ENCODE results near the gene SUZ12. TPM values are rescaled to one million over a fixed set of nuclear protein-coding genes. Genes with fewer than 3 reads are reported as not detected.
A peak's percentile ranks its signal among the peaks of the same experiment; 100 is the strongest.
"Not testable (repeated sequence)": the region's sequence is repeated elsewhere in the genome, so short reads cannot be mapped to it uniquely, and the experiment has no call there.

Gene SUZ12
- total RNA-seq, 2 donors from 2014 or later = 49.5 to 65.9 TPM

DNA sequence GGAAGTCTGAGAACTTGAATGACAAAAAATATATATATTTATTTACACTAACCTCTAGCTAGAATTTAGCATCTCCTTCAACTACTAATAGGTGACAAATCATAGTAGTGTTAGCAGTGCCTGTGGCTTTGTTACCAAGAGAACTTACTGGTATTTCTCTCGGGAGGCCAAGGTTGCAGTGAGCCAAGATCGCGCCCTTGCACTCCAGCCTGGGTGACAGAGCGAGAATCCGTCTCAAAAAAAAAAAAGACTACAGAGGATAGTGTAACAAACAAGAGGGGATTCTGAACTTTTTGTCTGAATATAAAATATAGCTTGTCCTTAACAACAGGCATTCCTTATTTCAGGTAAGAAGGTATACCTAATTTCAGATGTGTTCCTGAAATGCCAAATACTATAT, 1.3 kb upstream of the SUZ12 start:
- Mint-ChIP-seq H3K27ac (peak overlapping the region; percentile 50 to 90), H3K9me3 (no peaks in the 10 kb centered on the region), H3K36me3 (peaks cover 0 to 8% of the 10 kb centered on the region in 2 donors)
- DNase-seq (ENCODE audit: low spot score in 2 of 2) = no peak
- ATAC-seq = no peak

DNA sequence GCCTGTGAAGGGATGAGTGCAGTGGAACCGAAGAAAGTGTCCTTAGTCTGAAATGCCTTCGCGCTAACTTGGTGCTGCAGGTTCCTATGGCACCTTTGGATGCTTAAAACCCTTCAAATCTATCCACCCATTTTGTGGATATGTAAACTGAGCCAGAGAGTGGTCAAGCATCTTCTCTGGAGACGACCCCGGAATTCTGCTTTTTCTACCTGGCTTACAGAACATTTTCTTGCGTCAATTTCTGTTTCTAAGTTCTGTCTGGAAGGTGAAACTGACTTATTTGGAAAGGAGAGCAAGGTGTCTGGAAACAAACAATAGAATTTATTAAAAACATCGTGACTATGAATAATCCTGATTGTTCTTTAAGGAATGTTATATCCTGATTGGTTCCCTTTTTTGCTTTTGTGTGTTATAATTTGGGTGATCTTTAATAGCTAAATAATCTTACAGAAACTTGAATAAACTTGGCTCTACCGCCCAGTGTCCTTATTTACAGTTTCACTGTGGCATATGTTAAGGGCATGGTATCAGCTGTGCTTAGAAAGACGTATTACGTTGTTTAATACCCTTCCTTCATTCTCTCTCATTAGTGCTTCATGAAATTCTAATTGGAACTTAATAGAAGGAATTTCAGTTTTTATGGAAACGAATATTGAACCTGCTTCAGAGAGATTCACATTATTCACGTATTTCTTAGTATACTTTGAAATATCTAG, 1.3 kb downstream of the SUZ12 start:
- peaks cover 0 to 14% of the 10 kb centered on the region in 2 donors for H3K36me3 Mint-ChIP-seq
- not testable (repeated sequence) for ATAC-seq

DNA sequence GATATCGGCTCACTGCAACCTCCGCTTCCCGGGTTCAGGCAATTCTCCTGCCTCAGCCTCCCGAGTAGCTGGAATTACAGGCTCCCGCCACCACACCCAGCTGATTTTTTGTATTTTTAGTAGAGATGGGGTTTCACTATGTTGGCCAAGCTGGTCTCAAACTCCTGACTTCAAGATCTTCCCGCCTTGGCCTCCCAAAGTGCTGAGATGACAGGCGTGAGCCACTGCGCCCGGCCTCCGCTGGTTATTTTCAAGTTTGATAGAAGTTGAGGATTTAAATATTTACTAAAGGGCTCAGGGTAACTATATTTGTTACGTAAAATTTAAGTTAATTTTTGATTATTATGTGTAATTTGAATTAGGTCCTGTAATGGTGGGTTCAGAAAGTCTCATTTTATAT, 5.1 kb downstream of the SUZ12 start:
- Mint-ChIP-seq H3K27ac (peak overlapping the region in 1 of 2 donors; percentile 85), H3K36me3 (peaks cover 0 to 24% of the 10 kb centered on the region in 2 donors)
- not testable (repeated sequence) for H3K9me3 Mint-ChIP-seq; DNase-seq (ENCODE audit: low spot score in 2 of 2); ATAC-seq

More for the DNA sequence above, 1.3 kb downstream of the SUZ12 start:
- not testable (repeated sequence) for H3K9me3 Mint-ChIP-seq; DNase-seq (ENCODE audit: low spot score in 2 of 2)
- H3K27ac Mint-ChIP-seq = peak overlapping the region; percentile 71 to 82

DNA sequence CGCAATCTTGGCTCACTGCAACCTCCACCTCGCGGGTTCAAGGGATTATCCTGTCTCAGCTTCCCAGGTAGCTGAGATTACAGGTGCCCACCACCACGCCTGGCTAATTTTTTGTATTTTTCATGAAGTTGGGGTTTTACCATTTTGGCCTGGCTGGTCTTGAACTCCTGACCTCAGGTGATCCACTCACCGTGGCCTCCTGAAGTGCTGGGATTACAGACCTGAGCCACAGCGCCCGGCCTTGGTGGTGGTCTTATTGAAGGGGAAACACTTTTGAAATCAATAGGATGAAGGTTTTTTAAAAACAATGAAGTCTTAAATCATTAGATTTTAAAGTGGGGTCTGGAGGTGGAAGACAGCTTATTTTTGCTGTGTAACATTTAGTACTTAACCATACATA, 5.6 kb downstream of the SUZ12 start:
- Mint-ChIP-seq H3K36me3 (peaks cover 0 to 27% of the 10 kb centered on the region in 2 donors), H3K27ac (peak overlapping the region in 1 of 2 donors; percentile 85)
- not testable (repeated sequence) for H3K9me3 Mint-ChIP-seq; ATAC-seq; DNase-seq (ENCODE audit: low spot score in 2 of 2)

DNA sequence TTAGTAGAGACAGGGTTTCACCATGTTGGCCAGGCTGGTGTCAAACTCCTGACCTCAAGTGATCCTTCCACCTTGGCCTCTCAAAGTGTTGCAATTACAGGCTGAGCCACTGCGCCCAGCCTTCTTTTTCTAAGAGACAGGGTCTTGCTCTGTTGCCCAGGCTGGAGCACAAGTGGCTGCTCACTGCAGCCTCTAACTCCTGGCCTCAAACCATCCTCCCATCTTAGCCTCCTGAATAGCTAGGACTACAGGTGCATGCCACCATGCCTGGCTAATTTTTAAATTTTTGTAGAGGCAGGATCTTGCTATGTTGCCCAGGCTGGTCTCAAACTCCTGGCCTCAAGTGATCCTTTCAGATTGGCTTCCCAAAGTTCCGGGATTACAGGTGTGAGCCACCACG, 15.1 kb downstream of the SUZ12 start:
- ATAC-seq = not testable (repeated sequence)

DNA sequence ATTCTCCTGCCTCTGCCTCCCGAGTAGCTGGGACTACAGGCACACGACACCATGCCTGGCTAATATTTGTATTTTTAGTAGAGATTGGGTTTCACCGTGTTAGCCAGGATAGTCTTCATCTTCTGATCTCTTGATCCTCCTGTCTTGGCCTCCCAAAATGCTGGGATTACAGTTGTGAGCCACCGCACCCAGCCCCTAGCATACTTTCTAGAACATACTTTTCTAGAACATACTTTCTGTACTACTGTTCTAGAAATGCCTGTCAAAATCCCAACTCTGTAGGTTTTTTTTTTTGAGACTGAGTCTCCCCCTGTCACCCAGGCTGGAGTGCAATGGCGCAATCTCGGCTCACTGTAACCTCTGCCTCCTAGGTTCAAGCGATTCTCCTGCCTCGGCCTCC, 27.3 kb downstream of the SUZ12 start:
- peak overlapping the region in 1 of 2 donors; percentile 72 for H3K27ac Mint-ChIP-seq
- ATAC-seq; H3K36me3 Mint-ChIP-seq; DNase-seq (ENCODE audit: low spot score in 2 of 2); H3K9me3 Mint-ChIP-seq: not testable (repeated sequence)

More for the DNA sequence above, 15.1 kb downstream of the SUZ12 start:
- not testable (repeated sequence) for H3K9me3 Mint-ChIP-seq; DNase-seq (ENCODE audit: low spot score in 2 of 2); H3K27ac Mint-ChIP-seq
- peaks cover 0 to 17% of the 10 kb centered on the region in 2 donors for H3K36me3 Mint-ChIP-seq

DNA sequence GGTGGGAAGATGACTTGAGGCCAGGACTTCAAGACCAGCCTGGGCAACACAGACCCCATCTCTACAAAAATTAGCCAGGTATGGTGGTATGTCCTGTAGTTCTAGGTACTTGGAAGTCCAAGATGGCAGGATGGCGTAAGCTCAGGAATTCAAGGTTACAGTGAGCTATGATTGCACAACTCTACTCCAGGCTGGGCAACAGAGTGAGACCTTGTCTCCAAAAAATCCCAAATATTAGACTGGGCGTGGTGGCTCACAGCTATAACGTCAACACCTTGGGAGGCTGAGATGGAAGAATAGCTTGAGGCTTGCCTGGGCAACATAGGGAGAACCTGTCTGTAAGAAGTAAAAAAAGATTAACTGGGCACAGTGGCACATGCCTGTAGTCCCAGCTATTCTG, 30.8 kb downstream of the SUZ12 start:
- DNase-seq (ENCODE audit: low spot score in 2 of 2) (no peak), ATAC-seq (no peak)
- Mint-ChIP-seq H3K9me3 (no peaks in the 10 kb centered on the region), H3K36me3 (peaks cover 0 to 8% of the 10 kb centered on the region in 2 donors), H3K27ac (no peak overlapping the region)

DNA sequence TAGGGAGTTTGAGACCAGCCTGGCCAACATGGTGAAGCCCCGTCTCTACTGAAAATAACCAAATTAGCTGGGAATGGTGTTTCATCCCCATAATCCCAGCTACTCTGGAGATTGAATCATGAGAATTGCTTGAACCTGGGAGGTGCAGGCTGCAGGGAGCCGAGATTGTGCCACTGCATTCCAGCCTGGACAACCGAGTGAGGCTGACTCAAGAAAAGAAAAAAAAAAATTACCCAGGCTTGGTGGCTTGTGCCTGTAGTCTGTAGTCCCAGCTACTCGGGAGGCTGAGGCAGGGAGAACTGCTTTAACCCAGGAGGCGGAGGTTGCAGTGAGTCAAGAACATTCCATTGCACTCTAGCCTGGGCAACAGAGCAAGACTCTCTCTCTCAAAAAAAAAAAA, 33.6 kb downstream of the SUZ12 start:
- not testable (repeated sequence) for H3K36me3 Mint-ChIP-seq; ATAC-seq; DNase-seq (ENCODE audit: low spot score in 2 of 2); H3K9me3 Mint-ChIP-seq
- H3K27ac Mint-ChIP-seq = peak overlapping the region in 1 of 2 donors; percentile 29

DNA sequence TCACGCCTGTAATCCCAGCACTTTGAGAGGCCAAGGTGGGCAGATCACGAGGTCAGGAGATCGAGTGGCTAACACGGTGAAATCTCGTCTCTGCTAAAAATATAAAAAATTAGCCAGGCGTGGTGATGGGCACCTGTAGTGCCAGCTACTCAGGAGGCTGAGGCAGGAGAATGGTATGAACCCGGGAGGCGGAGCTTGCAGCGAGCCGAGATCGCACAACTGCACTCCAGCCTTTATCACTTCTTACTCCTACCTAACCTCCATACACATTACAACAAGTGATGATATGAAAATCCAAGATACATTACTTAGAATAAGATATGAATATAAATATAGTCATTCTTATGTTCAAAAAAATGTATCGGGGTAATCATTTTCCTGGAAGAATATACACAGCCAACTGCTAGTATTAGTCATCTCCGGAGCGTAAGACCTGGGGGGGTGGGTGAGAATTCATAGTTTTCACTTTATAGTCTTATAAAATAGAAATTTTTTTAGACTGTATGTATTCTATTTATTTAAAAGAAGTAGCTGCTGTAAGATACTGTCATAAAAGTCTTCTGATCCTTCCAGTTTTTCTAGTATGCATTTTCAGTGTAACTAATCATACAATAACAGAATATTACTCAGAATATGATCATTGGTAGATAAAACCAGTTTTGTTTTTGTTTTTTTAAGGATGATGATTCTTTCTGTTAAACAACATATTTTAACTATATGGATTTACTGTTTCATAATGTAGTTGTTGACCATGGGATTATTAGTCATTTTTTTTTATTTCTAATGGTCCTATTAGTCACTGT, 37.7 kb downstream of the SUZ12 start:
- not testable (repeated sequence) for H3K9me3 Mint-ChIP-seq; DNase-seq (ENCODE audit: low spot score in 2 of 2); H3K27ac Mint-ChIP-seq; ATAC-seq
- peaks cover 9 to 11% of the 10 kb centered on the region in 2 donors for H3K36me3 Mint-ChIP-seq

DNA sequence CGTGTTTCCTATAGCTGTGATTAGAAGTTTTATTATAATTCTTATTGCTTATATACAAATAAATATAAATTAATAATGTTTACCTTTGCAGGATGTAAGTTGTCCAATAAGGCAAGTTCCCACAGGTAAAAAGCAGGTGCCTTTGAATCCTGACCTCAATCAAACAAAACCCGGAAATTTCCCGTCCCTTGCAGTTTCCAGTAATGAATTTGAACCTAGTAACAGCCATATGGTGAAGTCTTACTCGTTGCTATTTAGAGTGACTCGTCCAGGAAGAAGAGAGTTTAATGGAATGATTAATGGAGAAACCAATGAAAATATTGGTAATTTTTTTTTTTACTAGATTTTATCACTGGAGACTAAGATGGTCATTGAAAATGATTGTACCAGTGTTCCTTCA, 38.6 kb downstream of the SUZ12 start:
- not testable (repeated sequence) for H3K27ac Mint-ChIP-seq; H3K9me3 Mint-ChIP-seq; DNase-seq (ENCODE audit: low spot score in 2 of 2); ATAC-seq
- H3K36me3 Mint-ChIP-seq = peaks cover 9 to 11% of the 10 kb centered on the region in 2 donors

DNA sequence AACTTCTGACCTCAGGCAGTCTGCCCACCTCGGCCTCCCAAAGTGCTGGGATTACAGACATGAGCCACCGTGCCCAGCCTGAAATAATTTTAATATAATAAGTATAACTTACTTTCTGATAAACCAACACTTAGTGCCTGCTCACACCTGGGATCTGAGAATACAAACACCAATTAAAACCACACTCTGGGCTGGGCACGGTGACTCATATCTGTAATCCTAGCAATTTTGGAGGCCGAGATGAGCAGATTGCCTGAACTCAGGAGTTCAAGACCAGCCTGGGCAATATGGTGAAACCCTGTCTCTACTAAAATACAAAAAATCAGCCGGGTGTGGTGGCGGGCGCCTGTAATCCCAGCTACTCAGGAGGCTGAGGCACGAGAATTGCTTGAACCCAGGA, 55.0 kb downstream of the SUZ12 start:
- H3K27ac Mint-ChIP-seq; DNase-seq (ENCODE audit: low spot score in 2 of 2); H3K9me3 Mint-ChIP-seq; ATAC-seq: not testable (repeated sequence)
- H3K36me3 Mint-ChIP-seq = peaks cover 5 to 11% of the 10 kb centered on the region in 2 donors

DNA sequence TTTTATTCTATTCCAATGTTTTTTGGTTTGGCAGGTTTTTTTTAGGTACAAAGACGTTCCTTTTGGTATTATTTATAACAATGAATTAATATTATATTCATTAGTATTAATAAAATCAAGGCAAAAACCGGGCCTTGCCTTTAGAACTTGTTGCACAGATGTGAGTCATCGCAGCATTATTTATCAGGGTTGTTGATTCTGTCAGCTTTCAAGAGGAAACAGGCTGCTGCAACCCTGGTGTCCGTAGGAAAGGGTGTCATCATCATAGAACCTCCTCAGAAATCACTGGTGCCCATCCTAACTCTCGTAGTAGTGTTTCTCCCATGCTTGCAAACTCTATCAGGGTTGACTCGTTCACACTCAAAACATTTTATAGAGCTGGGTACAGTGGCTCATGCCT, 60.2 kb downstream of the SUZ12 start:
- Mint-ChIP-seq H3K36me3 (peaks cover 0 to 19% of the 10 kb centered on the region in 2 donors), H3K27ac (no peak overlapping the region), H3K9me3 (no peaks in the 10 kb centered on the region)
- ATAC-seq (no peak), DNase-seq (ENCODE audit: low spot score in 2 of 2) (no peak)

DNA sequence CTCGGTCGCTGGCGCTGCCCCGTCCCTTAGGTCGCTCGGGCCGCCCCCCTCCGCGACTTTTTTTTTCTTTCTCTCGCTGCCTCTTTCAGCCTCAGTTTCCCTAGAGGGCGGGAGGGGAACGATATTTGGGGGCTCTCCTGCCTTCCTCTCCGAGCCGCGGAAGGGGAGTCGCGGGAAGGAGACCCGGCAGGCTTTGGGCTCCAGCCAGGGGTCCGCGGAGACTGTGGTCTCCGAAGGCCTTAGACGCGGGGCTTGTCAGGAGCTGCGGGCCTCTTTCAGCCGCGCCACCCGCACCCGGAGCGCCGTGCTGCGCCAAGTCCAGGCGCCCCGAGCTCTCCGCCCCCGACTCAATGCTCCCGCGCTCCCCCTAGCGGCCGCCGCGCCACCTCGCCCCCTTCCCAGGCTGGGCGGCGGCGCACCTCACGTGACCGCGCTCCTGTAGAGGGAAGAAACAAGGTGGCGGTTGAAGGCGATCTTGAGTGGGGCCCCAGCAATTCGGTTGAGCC, 70.2 kb downstream of the SUZ12 start, which contains the start of gene LRRC37B:
Gene LRRC37B, plus strand, starts transcription at position 427 of the 506 bp plus-strand sequence. CDS start 14,010 bp downstream, outside the sequence.
- H3K9me3 Mint-ChIP-seq = no peaks in the 10 kb centered on the region
- DNase-seq (ENCODE audit: low spot score in 2 of 2) (peak; percentile 88 to 93), ATAC-seq (peak; percentile 92 to 95)
- peak within 1 kb of the TSS; percentile 87 to 95 for H3K27ac Mint-ChIP-seq
- H3K36me3 Mint-ChIP-seq = peaks cover 7 to 22% of the 10 kb centered on the region in 2 donors

DNA sequence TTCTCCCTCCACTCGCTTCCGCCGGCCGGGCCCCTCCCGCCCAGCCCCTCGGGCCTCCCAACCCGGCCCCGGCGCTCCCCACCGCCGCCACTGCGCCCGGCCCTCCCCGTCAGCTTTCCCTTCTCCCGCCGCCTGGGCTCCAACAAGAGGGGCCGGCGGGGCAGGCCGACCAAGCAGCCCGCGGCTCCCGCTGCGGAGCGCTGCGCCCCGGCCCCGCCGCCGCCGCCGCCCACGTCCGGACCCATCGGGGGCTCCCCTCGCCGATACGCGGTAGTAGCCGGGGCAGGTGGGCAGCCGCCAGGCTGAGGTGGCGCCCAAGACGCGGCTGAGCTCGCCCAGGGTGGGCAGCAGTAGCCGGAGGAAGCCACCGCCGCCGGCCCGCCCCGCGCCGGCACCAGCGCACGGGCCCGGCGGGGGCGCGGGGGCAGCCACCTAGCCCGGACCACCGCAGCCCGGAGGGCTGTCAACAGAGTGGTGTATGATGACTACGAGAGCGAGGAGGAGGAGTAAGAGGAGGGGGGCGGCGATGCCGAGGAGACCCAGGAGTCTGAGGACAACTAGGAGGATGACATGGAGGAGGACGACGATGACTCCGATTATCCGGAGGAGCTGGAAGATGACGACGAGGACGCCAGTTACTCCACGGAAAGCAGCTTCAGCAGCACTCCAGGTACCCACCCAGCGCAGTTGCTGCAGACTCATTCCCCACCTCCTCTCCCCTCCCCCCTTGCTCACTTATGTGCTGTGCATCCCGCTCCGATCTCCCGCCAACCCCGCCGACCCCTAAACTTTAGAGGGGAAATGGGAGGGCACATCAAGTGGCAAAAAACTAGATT, 70.9 kb downstream of the SUZ12 start:
- ATAC-seq = peak; percentile 62 to 64
- H3K9me3 Mint-ChIP-seq = no peaks in the 10 kb centered on the region
- peak overlapping the region; percentile 87 to 95 for H3K27ac Mint-ChIP-seq
- DNase-seq (ENCODE audit: low spot score in 2 of 2) = peak; percentile 46 to 65
- peaks cover 7 to 26% of the 10 kb centered on the region in 2 donors for H3K36me3 Mint-ChIP-seq

DNA sequence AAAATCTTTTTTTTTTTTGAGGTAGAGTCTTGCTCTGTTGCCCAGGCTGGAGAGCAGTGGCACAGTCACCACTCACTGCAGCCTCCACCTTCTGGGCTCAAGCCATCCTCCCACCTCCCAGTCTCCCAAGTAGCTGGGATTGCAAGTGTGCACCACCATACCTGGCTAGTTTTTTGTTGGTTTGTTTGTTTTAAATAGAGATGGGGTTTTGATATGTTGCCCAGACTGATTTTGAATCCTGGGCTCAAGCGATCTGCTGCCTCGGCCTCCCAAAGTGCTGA, 72.4 kb downstream of the SUZ12 start:
- Mint-ChIP-seq H3K36me3 (peaks cover 7 to 26% of the 10 kb centered on the region in 2 donors), H3K9me3 (no peaks in the 10 kb centered on the region), H3K27ac (peak overlapping the region in 1 of 2 donors; percentile 87)
- DNase-seq (ENCODE audit: low spot score in 2 of 2) = no peak
- no peak for ATAC-seq

DNA sequence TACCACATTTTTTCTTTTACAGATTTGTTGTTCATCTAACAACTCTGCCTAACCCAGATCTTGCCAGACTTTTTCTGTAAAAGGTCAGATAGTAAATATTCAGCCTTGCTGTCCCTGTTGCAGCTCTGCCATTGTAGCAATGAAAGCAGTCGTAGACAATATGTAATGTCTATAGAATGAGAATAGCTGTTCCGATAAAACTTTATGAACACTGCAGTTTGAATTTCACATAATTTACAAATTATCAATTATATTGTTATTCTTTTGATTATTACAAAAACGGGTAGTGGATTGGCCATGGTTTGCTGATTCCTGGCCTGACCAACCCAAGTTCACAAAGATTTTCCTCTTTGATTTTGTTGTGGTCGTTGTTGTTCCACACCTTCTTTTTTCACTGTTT, 73.3 kb downstream of the SUZ12 start:
- peaks cover 7 to 26% of the 10 kb centered on the region in 2 donors for H3K36me3 Mint-ChIP-seq
- no peak for ATAC-seq
- H3K9me3 Mint-ChIP-seq = no peaks in the 10 kb centered on the region
- no peak for DNase-seq (ENCODE audit: low spot score in 2 of 2)
- H3K27ac Mint-ChIP-seq = no peak overlapping the region

All from activated naive CD4-positive, alpha-beta T cell treated with anti-CD3 and anti-CD28 coated beads, Interleukin-2, amount 50 U/mL, for 72 hours (primary cell).